CD4-positive, CD25-positive, alpha-beta regulatory T cell (primary cell): Measurements from ENCODE around the gene PPFIBP1. TPM values are rescaled to one million over a fixed set of nuclear protein-coding genes. Genes with fewer than 3 reads are reported as not detected.

ENCODE experiments used
- ATAC-seq, 2 donors: fragments of 150-1000 bp; cut with Tn5 transposase; one replicate each; pipeline ENCODE4 v1.10.0; 2021; ENCODE audit warnings: low read depth in 2 of 2, moderate number of reproducible peaks in 2 of 2, moderate library complexity in 1 of 2
- DNase-seq, 3 donors: peaks; one replicate each; pipeline versions ENCODE4 v3.0.0 to v3.0.0-alpha.2; 2012 to 2022; ENCODE audit warnings: mixed read lengths in 1 of 3
- H3K27ac ChIP-seq: one replicate; pipeline ENCODE4 v1.7.0; 2013; ENCODE audit warnings: mild to moderate bottlenecking, low read length; ENCODE audit not compliant: insufficient read depth, poor library complexity, severe bottlenecking
- H3K27me3 ChIP-seq: one replicate; pipeline ENCODE4 v1.7.0; 2013; ENCODE audit warnings: low read length; ENCODE audit not compliant: control insufficient read depth, insufficient read depth
- H3K36me3 ChIP-seq: one replicate; pipeline ENCODE4 v1.7.0; 2013; ENCODE audit warnings: mild to moderate bottlenecking, low read length, moderate library complexity; ENCODE audit not compliant: control insufficient read depth, insufficient read depth
- H3K4me1 ChIP-seq: 2 replicates; pipeline ENCODE4 v1.7.0; 2013; ENCODE audit warnings: mild to moderate bottlenecking, low read length; ENCODE audit not compliant: insufficient read depth, control insufficient read depth, poor library complexity, severe bottlenecking
- H3K4me3 ChIP-seq: one replicate; pipeline ENCODE4 v1.7.0; 2013; ENCODE audit warnings: low read depth, mild to moderate bottlenecking, low read length, moderate library complexity
- H3K9me3 ChIP-seq, 2 experiments: 1 replicate in 1 of 2; 2 replicates in 1 of 2; pipeline ENCODE4 v1.7.0; 2013; ENCODE audit warnings: low read length in 2 of 2, mild to moderate bottlenecking in 1 of 2, moderate library complexity in 1 of 2; ENCODE audit not compliant: control insufficient read depth in 2 of 2
- H3K27ac Mint-ChIP-seq, 3 donors: one replicate each; pipeline ENCODE4 v1.8.0; 2020 to 2022; ENCODE audit warnings: mild to moderate bottlenecking in 3 of 3, mixed read lengths in 3 of 3, moderate library complexity in 2 of 3
- H3K27me3 Mint-ChIP-seq: one replicate; pipeline ENCODE4 v1.8.0; 2022; ENCODE audit warnings: mild to moderate bottlenecking, mixed read lengths
- H3K36me3 Mint-ChIP-seq: one replicate; pipeline ENCODE4 v1.8.0; 2020; ENCODE audit warnings: mixed read lengths
- H3K4me1 Mint-ChIP-seq, 4 donors: one replicate each; pipeline ENCODE4 v1.8.0; 2020 to 2022; ENCODE audit warnings: mixed read lengths in 4 of 4, mild to moderate bottlenecking in 1 of 4
- H3K4me3 Mint-ChIP-seq, 4 donors: one replicate each; pipeline ENCODE4 v1.8.0; 2020 to 2022; ENCODE audit warnings: mild to moderate bottlenecking in 4 of 4, mixed read lengths in 4 of 4, moderate library complexity in 3 of 4
- H3K9me3 Mint-ChIP-seq, 7 donors: one replicate each; pipeline ENCODE4 v1.8.0; 2020 to 2022; ENCODE audit warnings: mixed read lengths in 7 of 7, mild to moderate bottlenecking in 3 of 7, moderate library complexity in 2 of 7
- polyA plus RNA-seq, 4 donors: library from polyadenylated mRNA; unstranded; fragments of 300-500 nt; fragmentation: Illumina TruSeq; gene quantifications; one replicate each; pipeline ENCODE4 v1.2.3, GENCODE V29; 2021
- total RNA-seq: library from RNA; stranded (reverse); gene quantifications from one replicate; pipeline ENCODE4 v1.2.3, GENCODE V29; 2022

PPFIBP1 gene
- total and polyA plus RNA-seq, 5 donors from 2014 or later = 1.0 to 6.6 (median 2.3) TPM

GRCh38 chr12:27534060-27534764, 10.2 kb downstream of the PPFIBP1 start:
- Histone ChIP-seq H3K4me3 (no peak overlapping the region), H3K9me3 (no peaks in the 10 kb centered on the region), H3K4me1 (peaks cover 7% of the 10 kb centered on the region), H3K27me3 (no peaks in the 10 kb centered on the region), H3K36me3 (no peaks in the 10 kb centered on the region), H3K27ac (no peak overlapping the region)
- Mint-ChIP-seq H3K9me3 (peaks cover 0 to 2% (median 0%) of the 10 kb centered on the region in 7 donors), H3K36me3 (no peaks in the 10 kb centered on the region), H3K27ac (peak overlapping the region; percentile 47 to 72 (median 70)), H3K27me3 (peaks cover 6% of the 10 kb centered on the region), H3K4me1 (peaks cover 4 to 18% (median 15%) of the 10 kb centered on the region in 4 donors), H3K4me3 (peak overlapping the region in 1 of 4 donors; percentile 33)
- ATAC-seq (no peak), DNase-seq (peak in 2 of 3 donors; percentile 13 to 23)

DNA sequence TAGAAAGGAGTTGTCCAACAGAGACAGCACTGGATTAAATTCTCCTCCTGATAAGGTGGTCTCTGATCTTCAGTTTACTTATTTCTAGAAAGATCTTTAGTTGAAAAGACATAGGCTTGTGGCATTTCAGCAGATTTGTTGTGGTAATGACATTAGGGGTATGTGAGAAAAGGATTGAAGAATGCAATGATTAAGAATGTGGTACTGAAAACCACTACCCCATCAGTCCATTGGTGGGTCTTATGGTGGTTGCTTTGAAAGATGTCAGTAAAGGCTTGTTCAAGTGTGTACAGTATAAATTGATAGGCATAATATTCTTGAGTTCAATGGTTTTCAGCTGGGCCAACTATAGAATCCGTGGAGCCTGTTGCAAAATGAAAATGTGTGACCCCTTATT, 10.8 kb downstream of the PPFIBP1 start:
- H3K27ac Mint-ChIP-seq = peak overlapping the region in 2 of 3 donors; percentile 47 to 70
- H3K4me3 Mint-ChIP-seq = no peak overlapping the region
- Histone ChIP-seq H3K27me3 (no peaks in the 10 kb centered on the region), H3K36me3 (no peaks in the 10 kb centered on the region), H3K4me3 (no peak overlapping the region), H3K27ac (no peak overlapping the region), H3K9me3 (no peaks in the 10 kb centered on the region), H3K4me1 (peaks cover 7% of the 10 kb centered on the region)
- H3K36me3 Mint-ChIP-seq = no peaks in the 10 kb centered on the region
- peaks cover 5% of the 10 kb centered on the region for H3K27me3 Mint-ChIP-seq
- peaks cover 4 to 18% (median 15%) of the 10 kb centered on the region in 4 donors for H3K4me1 Mint-ChIP-seq
- DNase-seq (no peak), ATAC-seq (no peak)
- peaks cover 0 to 2% (median 0%) of the 10 kb centered on the region in 7 donors for H3K9me3 Mint-ChIP-seq

DNA sequence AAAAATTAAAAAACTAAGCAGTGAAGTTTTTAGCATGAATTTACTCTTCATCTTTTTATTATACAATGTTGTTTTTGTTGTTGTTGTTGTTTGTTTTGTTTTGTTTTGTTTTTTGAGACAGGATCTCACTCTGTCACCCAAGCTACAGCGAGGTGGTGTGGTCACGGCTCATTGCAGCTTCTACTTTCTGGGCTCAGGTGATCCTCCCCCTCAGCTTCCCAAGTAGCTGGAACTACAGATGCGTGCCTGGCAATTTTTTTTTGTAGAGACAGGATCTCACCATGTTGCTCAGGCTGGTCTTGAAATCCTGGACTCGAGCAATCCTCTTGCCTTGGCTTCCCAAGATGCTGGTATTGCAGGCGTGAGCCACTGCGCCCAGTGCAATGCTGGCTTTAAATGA, 11.3 kb downstream of the PPFIBP1 start:
- DNase-seq = no peak
- Mint-ChIP-seq H3K4me3 (no peak overlapping the region), H3K4me1 (peaks cover 4 to 18% (median 15%) of the 10 kb centered on the region in 4 donors), H3K9me3 (peaks cover 0 to 2% (median 0%) of the 10 kb centered on the region in 7 donors), H3K27me3 (no peaks in the 10 kb centered on the region), H3K36me3 (no peaks in the 10 kb centered on the region), H3K27ac (no peak overlapping the region)
- Histone ChIP-seq H3K27me3 (no peaks in the 10 kb centered on the region), H3K4me3 (no peak overlapping the region), H3K4me1 (peaks cover 7% of the 10 kb centered on the region), H3K27ac (no peak overlapping the region), H3K9me3 (no peaks in the 10 kb centered on the region), H3K36me3 (no peaks in the 10 kb centered on the region)
- ATAC-seq = no peak

GRCh38 chr12:27537855-27538675, 14.1 kb downstream of the PPFIBP1 start:
- Histone ChIP-seq H3K27ac (no peak overlapping the region), H3K4me3 (no peak overlapping the region), H3K9me3 (no peaks in the 10 kb centered on the region), H3K36me3 (no peaks in the 10 kb centered on the region), H3K4me1 (peaks cover 7% of the 10 kb centered on the region), H3K27me3 (no peaks in the 10 kb centered on the region)
- H3K9me3 Mint-ChIP-seq = peaks cover 0 to 2% (median 0%) of the 10 kb centered on the region in 7 donors
- DNase-seq = no peak
- H3K4me3 Mint-ChIP-seq = no peak overlapping the region
- H3K27me3 Mint-ChIP-seq = no peaks in the 10 kb centered on the region
- no peak overlapping the region for H3K27ac Mint-ChIP-seq
- no peaks in the 10 kb centered on the region for H3K36me3 Mint-ChIP-seq
- no peak for ATAC-seq
- H3K4me1 Mint-ChIP-seq = peaks cover 4 to 18% (median 15%) of the 10 kb centered on the region in 4 donors

DNA sequence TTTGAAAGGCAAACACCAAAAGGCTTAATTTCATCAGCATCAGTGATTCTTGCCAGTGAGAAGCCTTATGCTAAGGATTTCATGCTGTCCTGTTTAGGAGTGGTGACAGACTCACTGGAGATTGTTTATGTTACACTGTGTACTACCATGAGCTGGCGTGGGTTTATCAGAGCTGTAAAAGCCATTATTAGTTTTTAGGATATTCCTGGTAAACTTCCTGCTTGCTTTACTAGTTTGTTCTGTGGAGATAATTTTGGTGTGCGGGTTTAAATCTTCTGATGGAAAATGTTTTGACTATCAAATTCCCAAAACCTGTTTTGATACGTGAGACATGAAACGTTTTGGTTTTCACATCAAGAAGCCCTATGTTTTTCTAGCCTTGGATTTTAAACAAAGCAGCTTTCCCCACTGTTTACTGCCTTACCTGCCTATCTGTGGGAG, 15.2 kb downstream of the PPFIBP1 start:
- Mint-ChIP-seq H3K4me3 (no peak overlapping the region), H3K27ac (peak overlapping the region in 1 of 3 donors; percentile 57), H3K27me3 (peaks cover under 1% of the 10 kb centered on the region), H3K36me3 (no peaks in the 10 kb centered on the region), H3K4me1 (peaks cover 3 to 8% (median 7%) of the 10 kb centered on the region in 4 donors), H3K9me3 (peaks cover 0 to 2% (median 0%) of the 10 kb centered on the region in 7 donors)
- no peak overlapping the region for H3K27ac ChIP-seq
- H3K27me3 ChIP-seq = no peaks in the 10 kb centered on the region
- H3K4me1 ChIP-seq = peaks cover 4% of the 10 kb centered on the region
- ATAC-seq (no peak), DNase-seq (no peak)
- no peak overlapping the region for H3K4me3 ChIP-seq
- no peaks in the 10 kb centered on the region for H3K9me3 ChIP-seq
- H3K36me3 ChIP-seq = no peaks in the 10 kb centered on the region

GRCh38 chr12:27541031-27541719, 17.2 kb downstream of the PPFIBP1 start:
- H3K27ac Mint-ChIP-seq = no peak overlapping the region

DNA sequence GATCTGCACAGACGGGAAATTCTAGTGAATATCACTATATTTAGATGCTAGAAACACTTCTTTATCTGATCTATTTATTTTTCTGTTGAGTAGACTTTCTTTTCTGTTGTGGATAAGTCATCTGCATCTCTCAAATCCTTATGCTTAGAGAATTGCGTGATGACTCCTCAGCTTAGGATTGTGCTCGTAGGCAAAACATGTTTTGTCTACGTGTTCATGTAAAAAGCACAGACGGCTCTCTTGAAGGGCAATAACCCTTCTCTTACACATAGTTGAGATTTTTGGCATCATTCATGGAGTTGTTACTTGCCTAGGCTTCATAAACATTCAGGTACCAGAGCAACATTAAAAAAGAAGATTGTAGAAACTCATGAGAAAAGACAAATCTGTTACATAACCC, 18.6 kb downstream of the PPFIBP1 start:
- Histone ChIP-seq H3K36me3 (no peaks in the 10 kb centered on the region), H3K4me3 (no peak overlapping the region), H3K4me1 (no peaks in the 10 kb centered on the region), H3K9me3 (no peaks in the 10 kb centered on the region), H3K27me3 (peaks cover 3% of the 10 kb centered on the region), H3K27ac (no peak overlapping the region)
- ATAC-seq = no peak
- no peak overlapping the region for H3K27ac Mint-ChIP-seq
- H3K9me3 Mint-ChIP-seq = peaks cover 0 to 3% (median 0%) of the 10 kb centered on the region in 7 donors
- H3K27me3 Mint-ChIP-seq = peaks cover 6% of the 10 kb centered on the region
- no peak overlapping the region for H3K4me3 Mint-ChIP-seq
- no peak for DNase-seq
- H3K36me3 Mint-ChIP-seq = no peaks in the 10 kb centered on the region
- peaks cover 0 to 4% (median 0%) of the 10 kb centered on the region in 4 donors for H3K4me1 Mint-ChIP-seq

More at GRCh38 chr12:27541031-27541719, 17.2 kb downstream of the PPFIBP1 start:
- no peaks in the 10 kb centered on the region for H3K9me3 ChIP-seq
- no peaks in the 10 kb centered on the region for H3K36me3 ChIP-seq
- no peak overlapping the region for H3K4me3 ChIP-seq
- Mint-ChIP-seq H3K9me3 (peaks cover 0 to 3% (median under 1%) of the 10 kb centered on the region in 7 donors), H3K4me3 (no peak overlapping the region), H3K36me3 (no peaks in the 10 kb centered on the region), H3K4me1 (peaks cover 0 to 4% (median 0%) of the 10 kb centered on the region in 4 donors), H3K27me3 (peaks cover 6% of the 10 kb centered on the region)
- no peak overlapping the region for H3K27ac ChIP-seq
- DNase-seq (no peak), ATAC-seq (no peak)
- H3K27me3 ChIP-seq = peaks cover 3% of the 10 kb centered on the region
- no peaks in the 10 kb centered on the region for H3K4me1 ChIP-seq
